ENCODE results near the gene WLS. TPM values are rescaled to one million over a fixed set of nuclear protein-coding genes. Genes with fewer than 3 reads are reported as not detected.
"Not testable (repeated sequence)": the region's sequence is repeated elsewhere in the genome, so short reads cannot be mapped to it uniquely, and the experiment has no call there.

The WLS gene
- total RNA-seq, 1 experiment from 2014 or later, result 57.5 TPM

DNA sequence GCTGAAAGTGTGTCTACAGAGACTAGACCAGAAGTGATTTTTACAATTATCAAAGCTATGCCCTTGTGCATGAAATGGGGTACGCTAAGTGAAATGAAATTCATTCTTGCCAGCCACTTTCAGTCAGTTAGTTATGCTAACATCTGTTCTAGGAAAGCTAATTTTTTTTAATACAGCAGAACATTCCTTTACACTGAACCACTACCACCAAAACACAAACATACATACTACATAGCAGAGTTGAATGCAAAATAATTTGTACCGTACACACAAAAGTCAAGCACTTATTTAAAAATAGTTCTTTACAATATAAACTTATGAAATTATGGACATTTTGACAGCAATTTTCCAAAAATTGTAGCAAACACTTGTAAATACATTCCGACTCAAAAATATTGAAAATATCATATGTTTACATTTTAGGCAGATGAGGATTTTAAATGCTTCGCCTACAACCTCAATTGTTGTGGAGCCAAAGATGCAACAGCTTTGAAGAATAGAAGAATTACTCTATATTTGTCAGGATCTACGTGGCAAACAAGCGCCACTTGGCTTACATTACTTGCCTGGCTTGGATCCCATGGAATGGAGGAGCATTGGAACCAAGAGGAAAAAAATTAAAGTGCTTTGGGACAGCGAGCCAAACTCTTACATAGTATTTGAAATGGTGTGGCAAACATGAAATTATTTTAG is 30.6 kb downstream of the WLS start:
- DNase-seq (ENCODE audit: low read depth), result peak; percentile 25

DNA sequence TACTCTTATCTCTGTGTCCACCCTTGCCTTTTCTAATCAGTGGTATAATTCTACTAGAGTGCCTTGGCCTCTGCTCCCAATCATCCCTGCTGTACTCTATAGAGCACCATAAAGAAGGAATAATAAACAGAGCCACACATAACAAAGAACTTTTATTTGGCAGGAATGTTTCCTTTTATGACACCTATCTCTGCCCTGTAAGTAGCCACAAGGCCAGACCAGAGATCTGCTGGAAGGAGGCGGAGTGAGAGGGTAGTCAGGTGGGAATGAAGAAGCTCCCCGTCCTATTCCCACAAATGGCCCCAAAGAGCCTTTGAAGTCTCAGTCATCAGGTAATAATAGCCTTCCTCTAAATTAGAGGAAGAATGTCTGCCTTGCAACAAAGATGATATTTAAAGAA is 32.7 kb downstream of the WLS start:
- no peak for DNase-seq (ENCODE audit: low read depth)

DNA sequence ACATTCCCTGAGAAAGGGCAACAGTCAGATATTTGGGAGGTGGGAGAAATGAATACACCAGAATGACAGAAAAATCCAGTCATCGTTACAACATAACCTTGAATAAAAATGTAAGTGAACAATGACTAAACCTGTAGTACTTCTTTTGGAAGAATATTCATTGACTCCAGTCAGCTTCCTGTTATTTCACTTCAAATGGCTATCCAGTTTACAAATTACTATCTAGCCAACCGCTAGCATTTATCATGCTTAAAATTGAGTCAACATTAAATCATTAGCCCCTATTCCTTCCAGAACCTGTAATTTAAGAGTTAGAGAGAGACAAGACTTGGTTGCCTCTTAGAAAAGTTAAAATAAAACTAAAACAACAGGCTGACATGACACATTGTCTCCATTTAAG is 33.6 kb downstream of the WLS start:
- peak; percentile 39 for DNase-seq (ENCODE audit: low read depth)

DNA sequence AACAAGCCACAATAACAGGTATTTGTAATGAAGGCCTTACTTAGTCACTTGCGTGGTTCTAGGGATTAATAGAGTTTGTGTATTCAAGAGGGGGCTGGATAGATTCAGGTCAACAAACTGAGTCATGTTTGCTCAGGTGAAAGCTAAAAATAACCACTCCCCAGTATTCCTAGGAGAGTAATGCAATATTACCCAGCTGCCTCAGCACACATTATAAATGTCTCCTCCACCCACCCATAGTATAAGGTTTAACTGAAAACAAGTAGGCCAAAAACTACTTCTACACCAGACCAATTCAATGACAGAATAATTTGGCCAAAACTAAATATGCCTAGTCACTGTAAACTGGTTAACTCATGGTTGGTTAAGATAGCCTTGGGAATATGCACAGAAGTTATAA is 34.4 kb downstream of the WLS start:
- DNase-seq (ENCODE audit: low read depth), result peak; percentile 53

DNA sequence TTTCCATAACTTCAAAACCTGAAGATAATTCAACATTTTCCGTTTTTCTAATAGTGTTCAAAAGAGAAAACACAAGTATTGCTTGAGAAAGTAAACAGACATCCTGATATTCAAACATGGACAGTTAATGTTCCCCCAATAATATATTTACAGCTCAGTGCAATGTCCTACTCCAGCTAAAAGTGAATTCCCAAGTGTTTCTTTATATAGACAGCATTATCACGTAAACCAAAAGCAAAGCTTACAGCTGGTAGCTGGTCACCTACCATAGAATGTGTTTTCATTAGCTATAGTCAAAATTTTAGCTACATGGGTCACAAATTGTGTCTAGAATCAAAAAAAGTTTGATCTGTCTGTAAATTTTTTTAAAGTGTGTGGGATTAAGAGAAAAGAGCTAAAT is 34.9 kb downstream of the WLS start:
- DNase-seq (ENCODE audit: low read depth), result no peak

DNA sequence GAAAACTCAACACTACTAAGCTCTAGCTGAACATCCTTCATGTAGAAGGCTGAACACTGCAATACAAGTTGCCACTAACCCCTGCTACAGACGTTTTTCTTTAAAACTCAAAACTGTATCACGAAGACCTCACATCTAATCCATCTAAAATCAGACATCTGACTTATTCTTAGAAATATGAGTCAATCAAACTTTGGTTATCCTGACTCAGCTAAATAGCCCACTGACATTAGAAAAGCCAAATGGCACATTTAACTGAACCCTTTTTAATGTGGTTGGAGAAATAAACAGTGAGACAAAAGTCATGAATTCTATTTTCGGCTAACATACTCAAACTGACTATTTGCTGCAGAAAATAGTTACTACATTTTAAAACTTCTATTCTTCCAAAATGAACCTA is 35.6 kb downstream of the WLS start:
- peak; percentile 49 for DNase-seq (ENCODE audit: low read depth)

DNA sequence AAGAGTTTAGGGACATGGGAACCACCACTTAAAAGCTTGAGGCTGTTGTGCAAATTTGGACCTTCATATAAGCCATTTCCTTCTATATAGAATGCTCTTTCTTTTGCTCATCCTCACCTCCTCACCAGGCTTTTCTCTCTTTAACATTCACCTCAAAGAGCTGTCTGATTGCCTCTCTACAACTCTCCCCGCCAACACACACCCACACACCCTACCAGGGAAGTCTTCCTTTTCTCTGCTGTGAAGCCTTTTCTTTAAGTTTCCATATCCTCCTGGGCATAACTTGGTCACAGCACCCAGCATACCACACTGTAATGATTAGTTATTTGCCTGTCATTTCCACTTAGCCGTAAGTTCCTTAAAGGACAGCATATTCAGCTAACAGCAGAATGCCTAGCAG is 40.6 kb downstream of the WLS start:
- DNase-seq (ENCODE audit: low read depth), result no peak

DNA sequence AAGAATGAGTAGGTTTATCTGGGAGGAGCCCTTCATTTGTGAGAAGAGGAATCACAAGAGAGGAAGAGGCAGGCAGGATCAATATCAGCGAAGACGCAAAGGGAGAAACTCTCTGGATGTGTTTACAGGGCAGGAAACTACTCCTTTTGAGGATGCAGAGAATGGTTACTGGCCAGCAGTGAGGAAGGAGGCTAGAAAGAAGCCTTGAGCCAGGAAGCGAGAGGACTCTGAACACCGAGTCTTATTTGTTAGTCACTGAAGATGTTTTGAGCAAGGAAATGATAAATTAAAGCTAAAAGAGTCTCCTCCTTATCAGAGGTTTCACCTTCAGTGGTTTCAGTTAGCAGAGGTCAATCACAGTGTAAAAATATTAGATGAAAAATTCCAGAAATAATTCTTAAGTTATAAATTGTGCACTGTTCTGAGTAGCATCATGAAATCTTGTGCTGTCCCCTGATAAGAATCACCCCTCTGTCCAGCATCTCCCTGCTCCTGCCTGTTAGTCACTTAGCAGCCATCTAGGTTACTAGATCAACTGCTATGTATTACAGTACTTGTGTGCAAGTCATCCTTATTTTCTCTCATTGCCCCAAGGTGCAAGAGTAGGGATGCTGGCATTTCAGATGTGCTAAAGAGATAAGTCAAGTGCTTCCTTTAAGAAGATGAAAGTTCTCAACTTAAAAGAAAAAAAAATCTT is 43.5 kb downstream of the WLS start:
- no peak for DNase-seq (ENCODE audit: low read depth)

DNA sequence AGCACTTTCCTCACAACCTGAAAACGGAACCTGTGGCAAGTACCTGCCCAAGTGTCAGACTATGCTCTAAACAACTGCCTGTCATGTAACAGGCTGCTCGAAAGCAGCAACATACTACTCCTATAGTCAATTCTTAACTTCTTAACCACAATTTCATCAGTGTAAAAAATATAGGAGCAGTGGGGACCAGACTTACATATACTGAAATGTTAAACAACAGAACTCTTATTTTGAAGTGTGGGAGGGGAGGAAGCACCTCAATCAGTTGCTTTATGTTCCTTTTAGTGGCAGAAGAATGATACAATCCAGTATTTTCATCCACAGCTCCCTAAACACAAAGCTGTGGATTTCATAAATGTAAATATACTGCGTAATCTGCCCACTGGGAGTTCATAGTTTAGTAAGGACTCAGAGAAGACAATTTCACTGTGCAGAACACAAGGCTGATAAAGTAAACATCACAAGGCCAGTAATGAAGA is 44.2 kb downstream of the WLS start:
- DNase-seq (ENCODE audit: low read depth), result no peak

DNA sequence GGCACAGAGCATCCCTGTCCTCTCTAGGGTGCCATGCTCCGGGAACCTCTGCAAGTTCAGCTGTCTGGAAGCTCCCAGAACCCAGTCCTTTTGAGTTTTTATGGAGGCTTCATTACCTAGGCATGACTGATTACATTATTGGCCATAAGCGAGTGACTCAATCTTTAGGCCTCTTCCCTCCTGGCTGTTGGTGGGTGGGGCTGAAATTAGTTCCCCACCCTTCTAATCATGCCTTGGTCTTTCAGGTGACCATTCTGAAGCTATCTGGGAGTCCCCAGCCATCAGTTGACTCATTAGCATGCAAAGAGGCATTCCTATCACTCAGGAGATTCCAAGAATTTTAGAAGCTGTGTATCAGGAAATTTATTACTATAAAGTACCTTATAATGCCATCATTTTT is 46.6 kb downstream of the WLS start:
- DNase-seq (ENCODE audit: low read depth), result no peak

DNA sequence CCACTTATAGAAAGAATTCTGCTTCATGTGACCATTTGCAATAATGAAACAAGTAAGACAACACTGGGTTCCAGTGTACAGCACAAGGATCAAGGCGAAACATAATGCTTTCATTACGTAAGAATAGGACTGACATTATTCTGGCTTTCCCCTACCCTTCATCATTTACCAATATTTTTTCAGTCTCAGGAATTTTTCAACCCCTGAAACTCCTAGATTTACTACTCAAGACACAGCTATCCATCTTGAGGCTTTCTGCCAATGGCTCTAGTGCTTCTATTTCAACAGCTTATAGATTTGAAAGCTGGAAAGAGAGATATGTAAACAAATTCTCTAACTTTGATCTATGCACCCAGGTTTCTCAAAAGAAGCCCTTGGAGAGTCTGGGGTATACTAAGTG is 48.4 kb downstream of the WLS start:
- no peak for DNase-seq (ENCODE audit: low read depth)

DNA sequence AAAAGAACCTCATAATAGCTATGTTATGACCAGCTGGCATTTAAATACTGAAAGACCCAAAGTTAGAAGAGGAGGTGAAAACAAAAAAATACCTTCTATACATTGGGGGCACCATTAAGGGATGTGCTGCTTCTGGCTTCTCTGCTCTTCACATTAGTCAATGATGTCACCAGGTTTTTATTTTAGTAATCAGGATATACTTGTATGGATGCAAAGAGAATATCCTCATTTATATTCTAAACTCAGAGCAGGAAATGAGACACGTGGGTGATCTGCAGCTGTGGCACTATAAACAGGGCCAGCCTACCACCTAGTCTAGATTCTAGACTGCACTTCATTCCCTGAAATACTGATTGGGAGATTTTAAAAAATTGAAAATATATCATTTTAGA is 51.2 kb downstream of the WLS start:
- DNase-seq (ENCODE audit: low read depth), result no peak

DNA sequence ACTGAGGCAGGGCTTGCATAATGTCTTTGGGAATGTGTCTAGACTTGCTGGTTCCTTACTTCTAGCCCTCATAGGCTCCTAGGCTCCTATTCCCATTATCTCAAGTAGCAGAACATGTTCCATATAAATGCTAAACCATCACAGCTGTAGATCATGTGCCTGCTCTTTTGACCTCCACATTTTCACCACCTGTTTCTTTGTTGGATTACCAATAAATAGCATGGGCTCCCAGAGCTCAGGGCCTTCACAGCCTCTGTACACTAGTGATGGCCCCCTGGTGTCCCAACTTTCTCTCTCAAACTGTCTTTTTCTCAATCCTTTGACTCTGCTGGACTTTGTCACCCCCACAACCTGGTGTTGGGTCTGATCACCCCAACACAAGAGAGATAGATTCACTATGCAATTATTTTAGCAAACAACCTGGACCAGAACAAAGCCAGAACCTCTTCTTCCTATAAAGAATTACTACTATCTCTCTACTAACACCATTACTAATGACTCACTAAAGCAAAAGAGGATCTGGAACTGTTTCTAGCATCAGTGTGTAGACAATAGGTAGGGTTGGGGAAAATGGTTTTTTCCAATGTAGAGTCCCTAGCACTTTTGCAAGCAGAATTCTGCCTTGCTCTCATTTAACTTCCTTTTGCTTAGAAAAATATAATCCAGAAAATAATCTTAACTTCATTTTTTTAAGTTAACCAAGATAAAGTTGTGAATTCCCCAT is 51.7 kb downstream of the WLS start:
- no peak for DNase-seq (ENCODE audit: low read depth)

DNA sequence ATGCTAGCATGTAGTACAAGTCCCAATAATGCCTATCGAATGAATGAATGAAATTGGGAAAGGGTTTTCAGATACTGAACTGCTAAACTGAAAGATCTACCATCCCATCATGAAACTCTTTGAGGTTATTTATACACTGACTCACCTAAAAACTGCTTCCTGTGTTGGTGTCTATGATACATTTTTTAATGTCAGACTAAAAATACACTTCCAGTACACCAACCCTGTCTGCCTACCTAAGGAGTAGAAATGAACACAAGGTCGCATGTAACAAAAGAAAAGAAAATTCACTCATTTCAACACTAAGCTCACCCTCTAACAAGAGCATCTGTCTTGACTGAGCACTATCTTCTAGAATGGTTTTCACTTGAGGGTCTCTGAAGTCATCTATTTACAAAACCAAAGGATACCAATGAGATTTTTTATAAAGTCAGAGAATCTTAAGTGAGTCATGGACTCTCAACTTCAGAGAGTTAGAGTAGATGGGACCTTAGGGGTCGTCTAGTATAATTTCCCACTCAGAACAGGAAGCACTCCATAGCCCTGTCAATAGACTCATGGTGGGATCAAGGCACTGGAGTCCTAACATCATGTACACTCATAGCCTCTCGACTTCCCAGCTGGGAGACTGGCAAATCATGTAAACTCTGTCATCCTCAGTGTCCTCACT is 53.4 kb downstream of the WLS start:
- peak; percentile 71 for DNase-seq (ENCODE audit: low read depth)

DNA sequence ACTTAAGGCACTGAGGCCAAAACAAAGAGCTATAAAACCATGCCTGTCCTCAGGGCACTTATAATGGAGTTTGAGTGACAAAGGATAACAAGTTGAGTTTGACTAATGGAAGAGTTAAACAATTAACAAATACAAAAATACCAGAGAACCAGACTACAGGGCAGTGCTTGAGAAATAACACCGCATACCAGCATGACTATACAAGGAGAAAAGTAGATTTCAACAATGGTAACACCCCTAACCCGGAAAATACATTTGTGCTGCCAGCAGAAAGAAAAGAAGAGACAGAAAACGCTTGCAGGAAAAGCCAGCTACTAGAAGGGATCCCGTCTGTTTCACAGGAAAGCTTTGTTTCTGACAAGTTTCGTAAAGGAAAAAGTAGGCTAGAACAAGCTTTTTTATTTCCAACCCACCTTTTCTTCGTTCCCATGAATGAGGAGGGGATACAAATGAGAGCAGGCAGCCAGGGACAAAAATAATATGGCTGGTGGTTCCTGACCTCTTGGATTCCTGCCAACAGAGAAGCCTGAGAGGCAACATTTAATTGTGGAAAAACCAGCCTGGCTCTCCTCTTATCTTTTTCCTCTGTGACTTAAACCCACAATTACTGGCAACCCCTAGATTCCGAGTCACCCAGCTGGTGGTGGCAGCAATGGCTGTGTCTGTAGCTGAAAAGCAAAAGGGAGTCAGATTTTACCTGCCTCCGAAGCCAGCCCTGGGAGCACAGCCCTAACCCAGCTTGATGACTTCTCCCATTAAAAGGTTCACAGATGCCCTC is 56.5 kb downstream of the WLS start:
- no peak for DNase-seq (ENCODE audit: low read depth)

DNA sequence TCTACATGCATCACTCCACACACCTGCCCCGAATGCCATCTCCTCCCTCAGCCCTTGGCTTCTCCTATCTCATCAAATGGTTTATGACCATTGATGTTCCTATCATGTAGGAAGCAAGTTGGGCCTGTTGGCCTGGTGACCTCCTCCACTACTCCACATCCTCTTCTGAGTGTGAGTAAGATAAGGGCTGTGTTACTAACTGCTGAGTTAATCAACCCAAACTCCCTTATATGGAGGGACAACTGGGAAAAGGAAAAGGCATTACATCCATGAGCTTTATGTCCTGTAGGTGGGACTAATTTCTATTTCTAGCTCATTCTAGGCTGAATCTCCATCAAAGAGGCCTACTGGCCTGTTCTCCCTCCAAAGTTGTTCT is 57.6 kb downstream of the WLS start:
- DNase-seq (ENCODE audit: low read depth), result peak; percentile 86

DNA sequence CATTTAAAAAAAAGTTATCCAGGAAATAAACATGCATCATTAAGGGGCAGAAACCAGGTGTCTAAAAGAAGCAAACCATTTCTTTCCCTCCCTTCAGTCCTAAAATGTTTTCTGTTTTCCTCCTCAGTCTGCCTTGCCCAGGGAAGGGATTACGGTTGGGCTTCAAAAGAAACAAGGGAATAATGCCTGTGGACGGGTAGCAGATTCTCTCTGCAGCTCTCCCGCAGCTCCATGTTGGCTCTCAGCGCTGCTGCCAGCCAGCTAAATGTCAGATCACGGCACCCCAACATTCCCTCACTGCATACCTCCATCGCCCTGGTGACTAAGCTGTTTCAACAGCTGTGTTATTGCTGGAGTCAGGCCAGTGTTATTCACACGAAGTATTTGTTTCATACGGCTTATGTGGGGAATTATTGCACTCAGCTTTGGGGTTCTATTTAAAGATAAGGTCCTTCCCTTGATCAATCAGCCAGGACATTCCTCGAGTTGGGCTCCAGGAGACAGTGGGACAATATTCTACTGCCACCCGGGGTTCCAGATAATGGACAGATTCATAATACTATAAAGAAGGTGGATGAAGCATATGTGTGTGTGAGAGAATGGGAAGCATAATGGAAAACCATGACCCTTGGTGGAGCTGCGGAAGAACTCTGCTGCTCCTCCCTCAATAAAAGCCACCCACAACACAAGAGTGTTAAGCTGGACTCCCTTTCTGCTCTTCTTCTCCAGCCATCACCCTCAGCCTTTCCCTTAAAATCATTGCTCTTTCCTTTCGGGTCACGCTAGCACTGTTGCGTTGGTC is 58.2 kb downstream of the WLS start:
- peak; percentile 98 for DNase-seq (ENCODE audit: low read depth)

DNA sequence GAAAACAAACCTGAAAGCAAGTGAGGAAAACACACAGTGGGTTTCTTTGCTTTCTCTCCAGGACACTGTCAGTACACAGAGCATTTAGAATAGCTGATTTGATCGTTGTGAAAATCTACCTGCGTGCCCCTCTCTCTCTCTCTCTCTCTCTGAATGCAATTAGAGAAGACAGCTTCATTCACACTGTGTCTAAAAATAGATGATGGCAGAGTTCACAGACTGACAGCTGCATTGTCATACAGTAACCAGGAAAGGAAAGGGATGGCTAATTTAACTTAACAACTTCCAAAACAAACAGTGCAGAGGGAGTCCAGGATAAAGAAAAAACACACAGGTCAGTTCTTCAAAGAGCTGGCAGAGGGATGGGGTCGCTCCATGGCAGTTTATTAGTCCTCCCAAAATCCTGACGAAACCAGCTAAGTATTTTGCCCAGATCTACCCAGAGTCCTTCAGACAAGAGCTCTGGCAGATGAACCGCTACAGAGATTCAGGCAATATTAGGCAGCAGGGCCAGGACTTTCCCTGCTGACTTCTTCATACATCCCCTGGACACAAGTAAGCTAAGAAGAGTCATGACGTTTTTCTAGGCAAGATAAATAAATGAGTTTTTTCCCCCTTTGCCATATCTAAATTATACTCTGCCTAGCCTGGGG is 58.9 kb downstream of the WLS start:
- peak; percentile 80 for DNase-seq (ENCODE audit: low read depth)

DNA sequence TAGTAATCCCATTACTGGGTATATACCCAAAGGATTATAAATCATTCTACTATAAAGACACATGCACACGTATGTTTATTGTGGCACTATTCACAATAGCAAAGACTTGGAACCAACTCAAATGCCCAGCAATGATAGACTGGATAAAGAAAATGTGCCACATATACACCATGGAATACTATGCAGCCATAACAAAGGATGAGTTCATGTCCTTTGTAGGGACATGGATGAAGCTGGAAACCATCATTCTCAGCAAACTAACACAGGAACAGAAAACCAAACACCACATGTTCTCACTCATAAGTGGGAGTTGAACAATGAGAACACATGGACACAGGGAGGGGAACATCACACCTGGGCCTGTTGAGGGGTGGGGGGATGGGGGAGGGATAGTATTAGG is 60.5 kb downstream of the WLS start:
- DNase-seq (ENCODE audit: low read depth), result not testable (repeated sequence)

DNA sequence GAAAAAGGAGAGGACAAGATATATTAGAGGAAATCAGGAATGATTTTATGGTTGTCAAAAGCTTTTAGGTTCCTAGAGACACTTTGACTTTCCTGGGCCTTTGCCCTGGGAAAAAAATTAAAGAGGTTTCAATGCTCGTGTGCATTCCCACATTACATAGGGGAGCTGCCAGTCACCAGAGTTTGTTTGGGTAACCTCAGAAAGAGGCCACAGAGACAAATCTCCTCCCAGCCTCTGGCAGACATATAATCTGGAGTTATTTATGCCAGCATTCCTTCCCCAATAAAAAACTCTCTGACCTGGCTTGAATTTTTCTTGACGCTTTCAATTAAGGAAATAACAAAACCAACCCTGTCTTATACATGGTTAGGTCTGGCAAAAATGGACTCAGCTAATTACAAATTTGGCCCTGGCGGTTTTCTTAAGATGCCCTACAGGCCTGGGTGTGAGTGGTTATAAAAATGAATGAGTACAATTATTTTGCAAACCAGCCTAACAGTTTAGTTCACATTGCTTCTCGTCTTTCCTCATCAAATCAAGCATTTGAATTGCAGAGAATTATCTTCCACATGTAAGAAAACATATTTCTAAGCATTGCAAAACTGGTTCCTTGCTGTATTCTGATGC is 63.7 kb downstream of the WLS start:
- DNase-seq (ENCODE audit: low read depth), result no peak
